ENCODE data around the gene TUBG1. TPM values are rescaled to one million over a fixed set of nuclear protein-coding genes. Genes with fewer than 3 reads are reported as not detected.

The TUBG1 gene
- total RNA-seq, 4 donors from 2014 or later: 15.3 to 45.6 (median 21.6) TPM

GRCh38 chr17:42573095-42573494, 36.4 kb upstream of the TUBG1 start:
- no peak for TF ChIP-seq CTCF (IDR thresholded peaks at IDR 0.05)
- no peak for TF ChIP-seq POLR2A (IDR thresholded peaks at IDR 0.05)
- TF ChIP-seq EP300 (IDR thresholded peaks at IDR 0.05): no peak
- 81 to 83% methylated on average over 4 of the region's 4 CpGs for WGBS, 2 donors
- Histone ChIP-seq H3K9me3 (no peaks in the 10 kb centered on the region), H3K27ac (no peak overlapping the region), H3K4me3 (no peak overlapping the region), H3K36me3 (peaks cover 2 to 74% (median 24%) of the 10 kb centered on the region in 3 donors), H3K4me1 (peaks cover 0 to 24% (median 12%) of the 10 kb centered on the region in 4 donors), H3K27me3 (no peaks in the 10 kb centered on the region)
- DNase-seq (ENCODE audit: low spot score in 2 of 2): no peak

GRCh38 chr17:42574463-42574862, 35.0 kb upstream of the TUBG1 start:
- Histone ChIP-seq H3K4me3 (no peak overlapping the region), H3K36me3 (peaks cover 2 to 65% (median 14%) of the 10 kb centered on the region in 3 donors), H3K9me3 (no peaks in the 10 kb centered on the region), H3K27ac (no peak overlapping the region), H3K27me3 (no peaks in the 10 kb centered on the region), H3K4me1 (peaks cover 0 to 28% (median 12%) of the 10 kb centered on the region in 4 donors)
- WGBS, 2 donors: 79 to 81% methylated on average over 3 of the region's 3 CpGs
- no peak for DNase-seq (ENCODE audit: low spot score in 2 of 2)
- TF ChIP-seq CTCF (IDR thresholded peaks at IDR 0.05) (no peak), POLR2A (IDR thresholded peaks at IDR 0.05) (no peak), EP300 (IDR thresholded peaks at IDR 0.05) (no peak)

- Histone ChIP-seq H3K36me3 (peaks cover 4 to 63% (median 23%) of the 10 kb centered on the region in 3 donors), H3K9me3 (no peaks in the 10 kb centered on the region), H3K4me1 (peaks cover 0 to 28% (median 12%) of the 10 kb centered on the region in 4 donors), H3K27ac (peak overlapping the region in 3 of 4 donors; percentile 85 to 90 (median 89)), H3K27me3 (no peaks in the 10 kb centered on the region), H3K4me3 (peak overlapping the region; percentile 41 to 87 (median 72))
- no peak for DNase-seq (ENCODE audit: low spot score in 2 of 2)
- TF ChIP-seq POLR2A (IDR thresholded peaks at IDR 0.05) (no peak), CTCF (IDR thresholded peaks at IDR 0.05) (no peak), EP300 (IDR thresholded peaks at IDR 0.05) (no peak)
- 6 to 12% methylated on average over 16 to 18 of the region's 18 CpGs for WGBS, 2 donors
Observed at GRCh38 chr17:42577140-42577531, 32.3 kb upstream of the TUBG1 start.

GRCh38 chr17:42577532-42578281, 31.8 kb upstream of the TUBG1 start, which contains the start of gene PSMC3IP:
TSS of gene PSMC3IP (minus strand) at chr17:42577729. CDS start at chr17:42577686, 43 bp downstream.
- Histone ChIP-seq H3K36me3 (peaks cover 2 to 63% (median 26%) of the 10 kb centered on the region in 3 donors), H3K27ac (peak within 1 kb of the TSS; percentile 55 to 90 (median 87))
- WGBS, 2 donors: 0% methylated on average over 27 to 52 of the region's 52 CpGs

More at GRCh38 chr17:42577532-42578281, 31.8 kb upstream of the TUBG1 start, which contains the start of gene PSMC3IP:
- peak; percentile 91 to 93 for DNase-seq (ENCODE audit: low spot score in 2 of 2)
- TF ChIP-seq CTCF (IDR thresholded peaks at IDR 0.05) (peak; percentile 19 to 71 (median 39)), EP300 (IDR thresholded peaks at IDR 0.05) (peak; percentile 86 to 94), POLR2A (IDR thresholded peaks at IDR 0.05) (peak; percentile 45 to 73)
- Histone ChIP-seq H3K4me1 (peaks cover 0 to 28% (median 12%) of the 10 kb centered on the region in 4 donors), H3K9me3 (no peaks in the 10 kb centered on the region), H3K27me3 (no peaks in the 10 kb centered on the region), H3K4me3 (peak within 1 kb of the TSS; percentile 41 to 87 (median 72))

All from tibial nerve (tissue), 4 donors.